ENCODE data around the gene STXBP6. TPM values are rescaled to one million over a fixed set of nuclear protein-coding genes. Genes with fewer than 3 reads are reported as not detected.
A peak's percentile ranks its signal among the peaks of the same experiment; 100 is the strongest.

The STXBP6 gene
- total and polyA plus RNA-seq, 2 of the 13 experiments (the other 11 are each of a cell fraction or from before 2014, with no cell fraction given), result 35.3 to 42.8 TPM

- TF ChIP-seq SP5 (CRISPR knock-in tag; IDR thresholded peaks at IDR 0.05; ENCODE audit: borderline replicate concordance, low read depth) (peak; percentile 46; the same call in 1 of the 2 replicates), ZBTB20 (CRISPR knock-in tag; IDR thresholded peaks at IDR 0.05; ENCODE audit: borderline replicate concordance, low read depth) (peak; percentile 77), ZNF883 (CRISPR knock-in tag; IDR thresholded peaks at IDR 0.05; ENCODE audit: not compliant biosample characterization) (no peak), ZNF512 (CRISPR knock-in tag; IDR thresholded peaks at IDR 0.05) (no peak), ZBTB33 (CRISPR knock-in tag; IDR thresholded peaks at IDR 0.05) (peak; percentile 22; the same call in 1 of the 2 replicates), ZNF614 (CRISPR knock-in tag; IDR thresholded peaks at IDR 0.05; ENCODE audit: borderline replicate concordance) (peak; percentile 89; the same call in 1 of the 2 replicates), RFX3 (CRISPR knock-in tag; IDR thresholded peaks at IDR 0.05) (no peak; the same call in 1 of the 2 replicates), HMGXB3 (CRISPR knock-in tag; IDR thresholded peaks at IDR 0.05; ENCODE audit: borderline replicate concordance) (peak; percentile 79), NAIF1 (CRISPR knock-in tag; IDR thresholded peaks at IDR 0.05; ENCODE audit: borderline replicate concordance) (peak; percentile 71; the same call in 1 of the 2 replicates), ZNF12 (CRISPR knock-in tag; IDR thresholded peaks at IDR 0.05) (peak; percentile 11; the same call in 1 of the 2 replicates), ETV6 (CRISPR knock-in tag; conservative IDR thresholded peaks at IDR 0.05) (0 out of 2 replicates have a peak, but pooled peaks have one; percentile 54), TIGD3 (CRISPR knock-in tag; IDR thresholded peaks at IDR 0.05; ENCODE audit: borderline replicate concordance) (peak; percentile 87; the same call in 1 of the 2 replicates), ZNF557 (CRISPR knock-in tag; IDR thresholded peaks at IDR 0.05) (no peak), JARID2 (CRISPR knock-in tag; IDR thresholded peaks at IDR 0.05; ENCODE audit: insufficient replicate concordance) (peak; percentile 73), ZNF747 (CRISPR knock-in tag; IDR thresholded peaks at IDR 0.05; ENCODE audit: borderline replicate concordance) (0 out of 2 replicates have a peak, but pooled peaks have one; percentile 8), SATB2 (CRISPR knock-in tag; IDR thresholded peaks at IDR 0.05) (no peak)
These were observed 209.6 kb downstream of the STXBP6 start (continued) for GRCh38 chr14:24840204-24840893.

Measured in HepG2 (cell line).